WERI-Rb-1 (cell line): ENCODE measurements around the gene CLEC20A.

Source experiments
- DNase-seq: peaks from one replicate; pipeline ENCODE4 v3.0.0-alpha.2; 2020
- H3K27ac ChIP-seq: fragments of 250-450 bp; sonication (Bioruptor Pico); 2 replicates; pipeline ENCODE4 v1.5.1; 2020; ENCODE audit warnings: mild to moderate bottlenecking, moderate library complexity
- H3K27me3 ChIP-seq: fragments of 250-450 bp; sonication (Bioruptor Pico); 2 replicates; pipeline ENCODE4 v1.5.1; 2021; ENCODE audit warnings: mild to moderate bottlenecking, low read depth, moderate library complexity; ENCODE audit not compliant: insufficient read depth, severe bottlenecking
- H3K36me3 ChIP-seq: fragments of 250-450 bp; sonication (Bioruptor Pico); 2 replicates; pipeline ENCODE4 v1.5.1; 2020; ENCODE audit warnings: mild to moderate bottlenecking, moderate library complexity
- H3K4me3 ChIP-seq: 2 replicates; pipeline ENCODE4 v1.5.1; 2011; ENCODE audit warnings: low read depth, mild to moderate bottlenecking, control low read depth, low read length
- H3K9me3 ChIP-seq: fragments of 250-450 bp; sonication (Bioruptor Pico); 2 replicates; pipeline ENCODE4 v1.5.1; 2021; ENCODE audit warnings: mild to moderate bottlenecking, moderate library complexity; ENCODE audit not compliant: severe bottlenecking
- TF ChIP-seq, protein P1 (sequence below): IDR thresholded peaks from 2 replicates; pipeline ENCODE4 v1.5.1; 2011; ENCODE audit warnings: low read depth, mild to moderate bottlenecking, control low read depth, inconsistent platforms, low read length

Gene CLEC20A

GRCh38 chr1:178532392-178532791, 35.6 kb upstream of the CLEC20A start:
- Histone ChIP-seq H3K27me3 (no peaks in the 10 kb centered on the region), H3K27ac (no peak overlapping the region), H3K4me3 (no peak overlapping the region), H3K36me3 (no peaks in the 10 kb centered on the region), H3K9me3 (no peaks in the 10 kb centered on the region)
- DNase-seq, result peak; percentile 89
- TF ChIP-seq, protein P1, sequence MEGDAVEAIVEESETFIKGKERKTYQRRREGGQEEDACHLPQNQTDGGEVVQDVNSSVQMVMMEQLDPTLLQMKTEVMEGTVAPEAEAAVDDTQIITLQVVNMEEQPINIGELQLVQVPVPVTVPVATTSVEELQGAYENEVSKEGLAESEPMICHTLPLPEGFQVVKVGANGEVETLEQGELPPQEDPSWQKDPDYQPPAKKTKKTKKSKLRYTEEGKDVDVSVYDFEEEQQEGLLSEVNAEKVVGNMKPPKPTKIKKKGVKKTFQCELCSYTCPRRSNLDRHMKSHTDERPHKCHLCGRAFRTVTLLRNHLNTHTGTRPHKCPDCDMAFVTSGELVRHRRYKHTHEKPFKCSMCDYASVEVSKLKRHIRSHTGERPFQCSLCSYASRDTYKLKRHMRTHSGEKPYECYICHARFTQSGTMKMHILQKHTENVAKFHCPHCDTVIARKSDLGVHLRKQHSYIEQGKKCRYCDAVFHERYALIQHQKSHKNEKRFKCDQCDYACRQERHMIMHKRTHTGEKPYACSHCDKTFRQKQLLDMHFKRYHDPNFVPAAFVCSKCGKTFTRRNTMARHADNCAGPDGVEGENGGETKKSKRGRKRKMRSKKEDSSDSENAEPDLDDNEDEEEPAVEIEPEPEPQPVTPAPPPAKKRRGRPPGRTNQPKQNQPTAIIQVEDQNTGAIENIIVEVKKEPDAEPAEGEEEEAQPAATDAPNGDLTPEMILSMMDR, result peak; percentile 94

DNA sequence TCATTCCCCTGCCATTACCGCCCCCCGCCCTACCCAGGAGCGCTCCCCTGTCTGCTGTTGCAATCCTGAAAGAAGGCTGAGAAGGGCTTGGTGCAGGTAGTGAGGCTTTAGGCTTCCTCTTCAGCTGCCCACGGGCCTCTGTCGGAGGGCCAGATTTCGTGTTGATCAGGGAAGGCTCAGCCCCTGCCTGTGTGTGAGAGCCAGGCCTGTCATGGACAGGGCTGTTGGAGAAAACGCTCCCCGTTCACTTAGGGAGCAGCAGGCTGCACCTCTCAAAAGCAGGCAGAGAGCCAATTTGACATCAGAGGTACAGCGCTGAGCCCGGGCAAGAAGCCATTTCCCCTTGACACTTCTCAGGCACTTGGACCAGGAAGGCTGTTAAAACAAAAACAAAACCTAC, 35.1 kb upstream of the CLEC20A start:
- Histone ChIP-seq H3K27ac (no peak overlapping the region), H3K36me3 (no peaks in the 10 kb centered on the region), H3K4me3 (no peak overlapping the region), H3K27me3 (no peaks in the 10 kb centered on the region), H3K9me3 (no peaks in the 10 kb centered on the region)
- DNase-seq, result no peak
- TF ChIP-seq, protein P1, result no peak

GRCh38 chr1:178530502-178530901, 33.7 kb upstream of the CLEC20A start:
- Histone ChIP-seq H3K4me3 (no peak overlapping the region), H3K27me3 (no peaks in the 10 kb centered on the region), H3K27ac (no peak overlapping the region), H3K36me3 (no peaks in the 10 kb centered on the region), H3K9me3 (peaks cover 3% of the 10 kb centered on the region)
- TF ChIP-seq, protein P1, result no peak
- DNase-seq, result no peak

DNA sequence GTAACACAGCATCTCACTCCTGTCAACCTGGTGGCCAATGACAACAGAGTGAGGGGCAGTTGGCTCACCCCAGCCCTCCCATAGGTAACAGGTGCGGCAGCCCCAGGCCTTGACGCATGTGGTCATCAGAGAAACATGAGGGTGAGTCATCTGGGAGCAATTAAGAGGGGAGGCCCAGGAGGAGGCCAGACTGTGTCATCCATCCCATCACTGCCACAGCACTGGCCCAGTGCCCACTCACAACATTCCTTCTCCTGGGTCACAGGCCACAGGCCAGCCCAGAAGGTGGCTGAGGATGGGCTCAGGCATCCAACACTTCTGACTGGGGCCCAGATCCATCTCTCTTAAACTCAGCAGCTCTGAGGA, 33.3 kb upstream of the CLEC20A start:
- H3K9me3 ChIP-seq, result peaks cover 3% of the 10 kb centered on the region
- H3K27me3 ChIP-seq, result no peaks in the 10 kb centered on the region
- no peaks in the 10 kb centered on the region for H3K36me3 ChIP-seq
- H3K27ac ChIP-seq, result no peak overlapping the region
- H3K4me3 ChIP-seq, result no peak overlapping the region
- no peak for DNase-seq
- TF ChIP-seq, protein P1, result no peak

DNA sequence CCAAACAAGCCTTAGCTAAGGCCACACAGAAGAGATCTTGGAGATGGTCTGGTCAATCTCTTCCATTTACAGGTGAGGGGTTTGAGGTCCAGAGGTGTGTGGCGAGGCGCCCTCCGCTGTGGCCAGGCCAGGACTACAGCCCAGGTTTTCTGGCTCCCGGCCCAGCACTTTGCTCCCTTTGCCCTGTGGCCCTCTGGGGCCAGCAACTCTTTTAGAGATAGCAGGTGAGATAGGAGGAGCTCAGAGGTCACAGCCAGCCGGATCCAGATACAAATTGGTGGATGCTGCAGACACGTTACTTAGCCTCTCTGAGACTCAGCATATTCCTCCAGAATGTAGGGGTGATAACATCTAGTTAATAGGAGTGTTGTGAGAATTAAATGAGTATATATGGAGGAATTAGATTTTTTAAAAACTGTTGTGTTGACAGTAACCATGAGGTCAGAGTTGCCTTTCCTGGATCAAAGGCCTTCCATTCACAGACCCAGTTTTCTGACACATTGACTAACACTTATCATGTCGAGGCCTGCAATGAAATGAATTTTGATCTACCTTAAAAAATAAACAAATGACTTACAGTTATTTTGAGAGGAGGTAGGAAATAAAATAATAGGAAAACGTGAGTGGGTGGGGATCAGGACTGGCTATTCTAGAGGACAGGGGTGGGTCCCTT, 32.7 kb upstream of the CLEC20A start:
- Histone ChIP-seq H3K4me3 (no peak overlapping the region), H3K9me3 (peaks cover 3% of the 10 kb centered on the region), H3K27ac (no peak overlapping the region), H3K36me3 (no peaks in the 10 kb centered on the region), H3K27me3 (no peaks in the 10 kb centered on the region)
- no peak for DNase-seq
- TF ChIP-seq, protein P1, result 0 out of 2 replicates have a peak, but pooled peaks have one; percentile 21

DNA sequence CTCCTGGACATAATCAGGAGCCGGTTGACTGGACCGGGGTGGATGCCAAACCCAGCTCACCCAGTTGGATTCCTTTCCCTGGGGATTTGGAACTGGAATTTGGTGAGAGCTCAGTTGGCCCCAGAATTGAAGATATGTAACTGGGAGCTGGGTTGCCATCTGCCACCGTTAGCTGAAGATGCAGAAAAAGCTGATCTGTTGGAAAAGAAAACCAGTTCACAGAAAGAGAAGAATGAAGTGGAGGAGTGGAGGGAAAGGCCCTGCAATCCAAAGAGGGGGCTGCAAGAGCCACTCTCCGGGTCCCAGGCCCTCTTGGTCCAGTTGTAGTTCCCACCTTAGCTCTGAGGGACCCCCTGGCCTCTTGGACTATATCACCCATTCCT, 32.2 kb upstream of the CLEC20A start:
- no peak overlapping the region for H3K27ac ChIP-seq
- TF ChIP-seq, protein P1, result no peak

More for the DNA sequence above, 32.2 kb upstream of the CLEC20A start:
- H3K27me3 ChIP-seq, result no peaks in the 10 kb centered on the region
- DNase-seq, result no peak
- no peaks in the 10 kb centered on the region for H3K36me3 ChIP-seq
- H3K4me3 ChIP-seq, result no peak overlapping the region
- H3K9me3 ChIP-seq, result peaks cover 3% of the 10 kb centered on the region
